Activated T-cell treated with anti-CD3 and anti-CD28 coated beads, Interleukin-2, amount 50 U/mL, for 48 hours (primary cell): Measurements from ENCODE around the gene DDIAS.

ENCODE experiments used
- DNase-seq, 2 experiments: peaks; one replicate each; pipeline ENCODE4 v3.0.0-alpha.2; 2020

Gene DDIAS

GRCh38 chr11:82974851-82975250, 73.3 kb downstream of the DDIAS start:
- DNase-seq, result no peak

- no peak for DNase-seq
Measured at GRCh38 chr11:82975882-82976281, 74.3 kb downstream of the DDIAS start.

- no peak for DNase-seq
Measured at GRCh38 chr11:82976786-82977185, 75.2 kb downstream of the DDIAS start.

- DNase-seq, result peak in 1 of 2 experiments; percentile 30
Measured at GRCh38 chr11:82978422-82979099, 77.0 kb downstream of the DDIAS start.

DNA sequence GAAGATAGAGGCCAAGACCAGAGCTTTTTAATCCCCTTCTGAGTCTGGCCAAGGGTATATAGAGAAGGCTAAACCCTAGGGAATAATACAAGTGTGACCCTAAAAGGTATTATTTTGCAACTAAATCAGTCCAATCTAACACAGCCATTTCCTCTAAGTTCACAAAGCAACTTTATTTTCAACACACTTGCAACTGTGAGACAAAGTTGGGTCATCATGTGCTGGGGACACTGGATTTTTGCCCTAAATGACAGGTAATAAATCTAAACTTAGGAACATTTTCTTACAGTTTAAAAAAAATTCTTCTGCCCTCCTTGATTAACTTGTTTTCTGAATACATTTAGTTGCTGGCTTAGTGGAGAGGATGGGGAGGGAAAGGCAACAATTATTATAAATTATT, 78.3 kb downstream of the DDIAS start:
- no peak for DNase-seq

DNA sequence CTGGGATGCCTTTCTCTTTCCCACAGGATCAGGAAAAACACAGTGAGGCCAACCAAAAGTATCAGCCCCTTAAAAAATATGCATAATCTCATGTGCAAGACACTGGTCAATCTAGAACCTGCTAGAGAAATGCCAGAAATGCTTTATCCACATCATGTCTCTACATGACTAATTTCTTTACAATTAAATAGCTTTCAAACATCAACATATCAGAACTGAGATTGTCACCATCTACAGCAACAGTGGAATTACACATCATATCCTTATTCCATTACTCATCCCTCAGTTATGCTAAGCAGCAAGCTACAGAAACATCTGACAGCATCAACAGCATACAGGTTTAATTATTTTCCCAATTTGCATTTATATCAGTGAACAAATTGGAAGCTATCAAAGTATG, 78.8 kb downstream of the DDIAS start:
- DNase-seq, result no peak

DNA sequence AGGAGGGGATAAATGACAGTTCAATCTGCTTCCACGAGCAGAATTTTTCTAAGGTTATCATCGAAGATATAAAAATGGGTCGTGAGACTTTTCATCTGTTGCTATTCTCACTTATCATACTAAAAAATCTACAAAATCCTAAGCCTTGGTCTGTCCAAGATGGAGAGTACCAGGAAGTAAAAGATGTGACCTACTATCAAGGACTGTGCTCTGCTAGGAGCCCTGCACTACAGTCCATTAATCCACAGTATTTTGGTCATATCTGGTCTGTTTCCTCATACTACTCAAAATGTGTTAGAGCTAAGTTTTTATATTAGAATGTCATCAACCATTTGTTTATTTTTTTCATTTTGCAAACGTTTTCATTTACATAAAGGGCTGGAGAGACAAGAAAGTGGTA, 79.4 kb downstream of the DDIAS start:
- DNase-seq, result no peak

GRCh38 chr11:82981852-82982251, 80.3 kb downstream of the DDIAS start:
- no peak for DNase-seq
